ENCODE results near the gene MTMR2.
"Not testable (repeated sequence)": the region's sequence is repeated elsewhere in the genome, so short reads cannot be mapped to it uniquely, and the experiment has no call there.

Gene MTMR2

GRCh38 chr11:95884802-95885201, 39.1 kb downstream of the MTMR2 start:
- no peak for FAIRE-seq
- no peak for TF ChIP-seq POLR2A (IDR thresholded peaks at IDR 0.05; ENCODE audit: low read depth, low read length)
- no peak for DNase-seq (ENCODE audit: insufficient read length, low spot score)

DNA sequence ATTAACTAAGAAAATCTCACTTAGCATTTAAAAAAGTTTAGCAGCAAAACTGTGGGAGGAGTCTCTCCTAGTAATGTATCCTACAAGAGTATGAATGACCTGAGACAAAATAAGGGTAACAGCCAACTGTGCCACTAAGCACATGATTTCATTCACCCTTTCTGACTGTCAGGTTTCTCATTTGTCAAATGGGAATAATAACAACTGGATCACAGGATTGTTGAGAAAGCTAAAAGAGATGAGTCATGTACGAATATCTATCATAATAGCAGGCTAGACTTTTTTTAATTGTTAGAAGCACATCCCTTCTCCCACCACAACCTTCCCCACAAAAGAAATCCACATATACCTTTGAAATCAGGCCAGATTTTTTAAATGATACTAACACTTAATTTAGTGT, 39.5 kb downstream of the MTMR2 start:
- no peak for DNase-seq (ENCODE audit: insufficient read length, low spot score)
- TF ChIP-seq POLR2A (IDR thresholded peaks at IDR 0.05; ENCODE audit: low read depth, low read length), result no peak
- no peak for FAIRE-seq

GRCh38 chr11:95883381-95883780, 40.5 kb downstream of the MTMR2 start:
- FAIRE-seq (no peak), DNase-seq (ENCODE audit: insufficient read length, low spot score) (no peak)
- TF ChIP-seq POLR2A (IDR thresholded peaks at IDR 0.05; ENCODE audit: low read depth, low read length), result no peak

DNA sequence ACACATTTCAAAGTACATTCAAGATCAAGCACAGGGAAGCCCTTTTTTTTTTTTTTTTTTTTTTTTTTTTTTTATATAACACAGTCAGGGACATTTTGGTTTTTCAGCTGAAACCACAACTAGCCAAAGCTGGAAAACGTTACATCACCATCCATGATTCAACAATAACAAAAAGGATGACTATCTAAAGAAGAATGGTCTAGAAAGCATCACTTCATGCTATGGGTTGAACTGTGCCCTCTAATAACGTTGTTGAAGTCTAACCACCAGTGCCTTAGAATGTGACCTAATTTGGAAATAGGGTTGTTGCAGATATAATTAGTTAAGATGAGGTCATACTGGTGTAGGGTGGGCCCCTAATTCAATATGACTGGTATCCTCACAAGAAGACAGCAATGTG, 46.6 kb downstream of the MTMR2 start:
- peak; percentile 3 for DNase-seq (ENCODE audit: insufficient read length, low spot score)
- FAIRE-seq, result peak; percentile 77

DNA sequence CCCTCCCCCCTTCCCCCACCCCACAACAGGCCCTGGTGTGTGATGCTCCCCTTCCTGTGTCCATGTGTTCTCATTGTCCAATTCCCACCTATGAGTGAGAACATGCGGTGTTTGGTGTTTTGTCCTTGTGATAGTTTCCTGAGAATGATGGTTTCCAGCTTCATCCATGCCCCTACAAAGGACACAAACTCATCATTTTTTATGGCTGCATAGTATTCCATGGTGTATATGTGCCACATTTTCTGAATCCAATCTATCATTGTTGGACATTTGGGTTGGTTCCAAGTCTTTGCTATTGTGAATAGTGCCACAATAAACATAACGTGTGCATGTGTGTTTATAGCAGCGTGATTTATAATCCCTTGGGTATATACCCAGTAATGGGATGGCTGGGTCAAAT, 53.0 kb downstream of the MTMR2 start:
- DNase-seq (ENCODE audit: insufficient read length, low spot score); FAIRE-seq: not testable (repeated sequence)

More for the DNA sequence above, 46.6 kb downstream of the MTMR2 start:
- no peak for TF ChIP-seq POLR2A (IDR thresholded peaks at IDR 0.05; ENCODE audit: low read depth, low read length)

DNA sequence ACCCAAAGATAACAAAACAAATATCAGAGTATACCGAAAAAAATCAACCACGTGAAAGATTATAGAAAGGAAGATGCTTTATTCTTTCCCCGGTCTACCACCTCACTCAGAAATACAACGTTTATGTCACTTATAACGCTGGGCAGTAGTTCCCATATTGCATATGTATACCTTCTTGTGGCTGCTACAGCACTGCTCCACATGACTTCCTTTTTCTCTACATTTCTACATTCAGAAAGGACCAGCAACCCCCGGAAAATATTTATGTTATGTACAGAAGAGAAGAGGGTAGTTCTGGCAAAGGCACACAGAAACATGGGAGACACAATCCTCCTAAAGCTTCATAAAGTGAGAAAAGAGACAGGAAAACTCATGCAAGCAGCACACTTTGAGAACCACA, 56.8 kb downstream of the MTMR2 start:
- no peak for FAIRE-seq
- TF ChIP-seq POLR2A (IDR thresholded peaks at IDR 0.05; ENCODE audit: low read depth, low read length), result no peak
- DNase-seq (ENCODE audit: insufficient read length, low spot score), result no peak

DNA sequence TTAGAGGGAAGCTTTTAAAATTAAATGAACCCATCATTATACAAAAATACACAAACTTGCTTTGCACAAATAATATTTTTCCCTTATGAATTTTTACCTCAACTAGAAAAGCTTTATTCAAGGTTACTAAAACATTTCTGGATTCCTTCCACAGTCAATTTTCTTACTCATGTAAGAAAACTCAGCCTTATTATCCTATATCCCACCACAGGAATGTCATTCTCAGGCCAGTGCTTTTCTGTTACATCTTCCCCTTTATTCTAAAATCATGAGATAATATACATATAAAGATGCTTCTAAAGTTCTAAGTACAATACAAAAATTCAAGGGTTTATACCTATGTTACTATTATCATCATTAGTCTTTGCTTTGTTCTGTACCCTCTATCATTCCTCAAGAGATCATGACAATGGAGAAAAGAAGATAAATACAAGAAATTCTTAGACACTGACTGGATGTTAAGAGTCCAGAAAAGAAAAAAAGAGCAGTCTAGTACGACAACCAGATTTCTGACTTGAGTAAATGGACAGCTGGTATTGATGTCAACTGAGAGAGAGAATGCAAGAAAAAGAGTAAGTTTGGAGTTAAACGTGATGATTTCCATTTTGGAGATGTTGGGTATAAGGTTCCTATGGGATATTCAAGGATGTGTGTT, 60.3 kb downstream of the MTMR2 start:
- DNase-seq (ENCODE audit: insufficient read length, low spot score) (no peak), FAIRE-seq (no peak)
- no peak for TF ChIP-seq POLR2A (IDR thresholded peaks at IDR 0.05; ENCODE audit: low read depth, low read length)

GRCh38 chr11:95860024-95860423, 63.9 kb downstream of the MTMR2 start:
- not testable (repeated sequence) for FAIRE-seq; DNase-seq (ENCODE audit: insufficient read length, low spot score)

DNA sequence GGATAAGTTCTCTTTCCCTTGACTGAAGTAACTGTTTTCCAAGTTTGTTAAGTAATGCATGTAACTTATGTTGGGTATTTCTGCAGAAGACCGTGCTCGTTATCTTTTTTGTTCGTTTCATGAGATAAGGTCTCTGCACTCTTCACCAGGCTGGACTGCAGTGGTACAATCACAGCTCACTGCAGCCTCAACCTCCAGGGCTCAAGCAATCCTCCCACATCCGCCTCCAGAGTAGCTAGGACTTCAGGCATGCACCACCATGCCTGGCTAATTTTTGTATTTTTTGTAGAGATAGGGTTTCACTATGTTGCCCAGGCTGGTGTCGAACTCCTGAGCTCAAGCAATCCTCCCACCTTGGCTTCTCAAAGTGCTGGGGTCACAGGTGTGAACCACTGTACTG, 69.5 kb downstream of the MTMR2 start:
- DNase-seq (ENCODE audit: insufficient read length, low spot score); FAIRE-seq: not testable (repeated sequence)

DNA sequence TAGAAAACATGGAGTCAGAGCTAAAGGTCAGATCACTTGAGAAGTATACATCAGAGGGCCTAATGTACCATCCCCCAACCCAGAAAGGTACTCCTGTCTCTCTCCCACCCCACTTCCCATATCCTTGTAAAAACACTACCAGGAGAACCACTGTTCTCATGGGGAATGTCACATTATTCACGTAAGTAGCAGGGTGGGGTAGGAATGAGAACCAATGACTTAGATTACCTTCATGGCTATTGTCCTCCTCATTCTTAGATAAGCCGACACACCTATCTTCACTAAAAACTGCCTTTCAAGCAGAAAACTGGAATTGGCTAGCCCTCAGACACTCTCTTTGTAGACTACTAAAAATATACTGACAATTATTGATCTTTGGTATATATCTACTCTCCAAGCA, 70.0 kb downstream of the MTMR2 start:
- no peak for DNase-seq (ENCODE audit: insufficient read length, low spot score)
- TF ChIP-seq POLR2A (IDR thresholded peaks at IDR 0.05; ENCODE audit: low read depth, low read length), result no peak
- FAIRE-seq, result no peak

DNA sequence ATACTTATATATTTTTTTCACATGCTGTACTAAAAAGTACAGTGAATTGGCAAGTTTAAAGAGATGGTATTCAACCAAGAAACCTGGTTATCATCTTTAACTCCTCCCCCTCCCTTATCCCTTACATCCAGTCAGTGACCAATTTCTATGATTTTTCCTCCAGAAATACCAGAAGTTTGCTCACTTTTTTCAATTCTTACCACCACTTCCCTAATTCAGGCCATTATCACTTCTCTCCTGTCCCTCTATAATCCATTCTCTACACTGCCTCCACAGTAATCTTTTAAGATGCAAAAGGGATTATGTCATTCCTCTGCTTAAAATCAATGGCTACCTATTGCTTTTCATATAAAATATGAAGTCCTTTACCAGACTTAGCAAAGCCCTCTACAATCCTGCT, 70.8 kb downstream of the MTMR2 start:
- TF ChIP-seq POLR2A (IDR thresholded peaks at IDR 0.05; ENCODE audit: low read depth, low read length), result no peak
- DNase-seq (ENCODE audit: insufficient read length, low spot score), result no peak
- FAIRE-seq, result no peak

DNA sequence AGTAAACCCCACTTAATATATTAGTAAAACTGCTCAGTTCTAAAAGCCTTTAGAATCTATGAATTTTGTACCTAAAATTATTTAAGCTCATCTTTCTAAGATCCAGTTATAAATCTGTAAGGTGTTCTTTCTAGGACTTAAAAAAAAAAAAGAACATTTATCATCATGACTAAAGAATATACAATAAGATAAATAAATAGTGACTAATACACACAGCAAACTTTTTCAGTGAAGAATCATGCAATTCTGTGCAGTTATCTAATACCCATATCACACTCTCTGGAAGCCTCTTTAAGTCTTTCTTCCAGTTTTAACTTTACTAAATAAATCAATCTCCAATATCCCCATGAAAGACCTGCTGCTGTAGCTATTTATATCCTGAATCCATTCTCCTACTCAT, 73.8 kb downstream of the MTMR2 start:
- DNase-seq (ENCODE audit: insufficient read length, low spot score) (no peak), FAIRE-seq (no peak)
- TF ChIP-seq POLR2A (IDR thresholded peaks at IDR 0.05; ENCODE audit: low read depth, low read length), result no peak

- FAIRE-seq (peak; percentile 96), DNase-seq (ENCODE audit: insufficient read length, low spot score) (no peak)
- no peak for TF ChIP-seq POLR2A (IDR thresholded peaks at IDR 0.05; ENCODE audit: low read depth, low read length)
Measured at GRCh38 chr11:95849087-95849825, 74.7 kb downstream of the MTMR2 start.

GRCh38 chr11:95845167-95845566, 78.7 kb downstream of the MTMR2 start:
- no peak for TF ChIP-seq POLR2A (IDR thresholded peaks at IDR 0.05; ENCODE audit: low read depth, low read length)

DNA sequence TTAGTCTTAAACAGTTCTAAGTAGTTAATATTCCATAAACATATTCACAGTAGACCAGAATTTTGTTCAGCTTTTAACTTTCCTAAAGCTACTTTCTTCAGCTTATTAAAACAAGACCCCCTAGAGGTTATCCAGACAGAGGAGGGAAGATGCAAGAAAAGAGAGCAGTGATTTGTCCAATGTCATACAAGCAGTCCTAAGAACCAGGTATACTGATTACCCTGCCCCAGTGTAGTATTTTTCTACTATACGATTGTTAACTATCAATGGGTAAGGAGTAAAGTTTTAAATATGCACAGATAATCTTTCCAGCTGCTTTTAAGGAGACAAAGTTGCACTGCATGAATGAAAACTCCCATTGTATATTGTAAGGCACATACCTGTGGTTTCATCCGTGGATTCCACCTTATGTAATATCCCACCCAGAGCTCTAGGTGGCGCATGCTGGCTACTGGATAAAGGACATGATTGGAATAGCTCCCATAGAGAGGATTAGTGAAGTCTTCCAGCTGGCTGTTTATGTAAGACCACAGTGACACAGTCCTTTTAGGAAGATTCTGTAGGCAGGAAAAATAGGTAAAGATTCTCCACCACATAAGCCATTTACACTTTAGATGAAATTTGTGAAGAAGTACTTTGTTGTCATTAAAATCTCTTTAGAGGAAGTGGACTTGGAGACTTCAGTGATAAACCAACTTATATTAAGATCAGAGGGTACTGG, 88.0 kb downstream of the MTMR2 start:
- peak; percentile 95 for FAIRE-seq
- no peak for DNase-seq (ENCODE audit: insufficient read length, low spot score)
- TF ChIP-seq POLR2A (IDR thresholded peaks at IDR 0.05; ENCODE audit: low read depth, low read length), result no peak

More at GRCh38 chr11:95845167-95845566, 78.7 kb downstream of the MTMR2 start:
- FAIRE-seq, result no peak
- DNase-seq (ENCODE audit: insufficient read length, low spot score), result no peak

Data from H54 (cell line).